Measurements from ENCODE around the gene SLC26A1.

Gene SLC26A1

DNA sequence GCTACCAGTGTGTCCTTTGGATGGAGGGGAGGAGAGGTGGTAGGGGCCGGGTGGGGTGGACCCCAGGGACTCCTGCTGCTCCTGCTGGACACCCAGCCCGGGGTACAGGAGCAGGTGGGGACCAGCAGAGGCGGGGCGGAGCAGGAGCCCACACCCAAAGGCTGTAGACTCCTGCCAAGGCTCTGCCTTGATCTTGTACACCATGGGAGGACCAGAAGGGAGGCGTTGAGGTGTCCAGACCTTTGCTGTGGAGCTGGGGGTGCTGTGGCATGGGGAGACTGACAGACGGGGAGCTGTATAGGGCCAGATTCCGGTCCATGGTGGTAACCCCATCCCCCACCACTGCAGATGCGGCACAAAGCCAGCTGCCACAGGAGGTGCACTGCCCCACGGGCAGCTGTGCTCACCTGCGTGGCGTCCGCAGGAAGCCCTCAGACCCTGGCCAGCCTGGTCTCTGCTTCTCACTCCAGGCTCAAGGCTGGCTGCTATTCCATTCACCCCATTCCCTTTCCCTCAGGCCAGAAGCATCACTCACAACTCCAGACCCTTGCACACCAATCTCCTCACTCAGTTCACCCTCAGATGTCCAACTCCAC lies 5.0 kb upstream of the SLC26A1 start:
- in situ Hi-C loops (cut with HindIII; ENCODE audit: low sequenced_read_pairs): no loop called here

DNA sequence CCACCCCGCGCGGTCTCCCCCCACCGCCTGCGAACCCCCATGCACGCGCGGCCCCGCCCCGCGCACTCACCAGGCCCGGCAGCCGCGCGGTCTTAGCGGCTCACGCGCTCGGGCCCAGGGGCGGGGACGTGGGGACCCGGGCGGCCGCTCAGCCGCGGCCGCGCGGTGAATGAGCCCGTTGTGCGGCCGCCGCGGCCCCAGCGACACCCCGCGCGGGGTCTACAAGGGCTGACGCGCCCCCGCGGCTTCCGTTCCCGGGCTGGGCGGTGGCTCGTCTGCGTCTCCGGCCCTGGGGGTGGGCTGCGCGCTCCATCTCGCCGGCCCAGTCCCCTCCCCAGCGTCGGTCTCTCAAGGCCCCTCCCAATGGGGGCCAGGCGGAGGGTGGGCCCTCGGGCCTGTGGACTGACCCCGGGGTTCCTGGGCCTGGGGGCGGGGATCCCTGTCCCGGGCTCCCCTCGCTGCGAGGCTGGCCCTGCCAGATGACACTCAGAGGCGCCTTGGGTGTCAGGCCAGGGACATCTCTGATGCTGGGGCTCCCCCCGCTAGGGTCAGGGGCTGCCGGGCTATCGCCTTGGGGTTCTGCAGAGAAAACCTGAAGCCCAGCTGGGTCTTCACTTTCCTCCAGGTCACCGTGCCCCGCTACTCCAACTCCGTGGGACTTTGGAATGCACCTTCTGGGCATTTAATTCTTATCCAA lies 4.3 kb upstream of the SLC26A1 start:
- no peak for DNase-seq (ENCODE audit: low read depth)
- TF ChIP-seq, protein P1, sequence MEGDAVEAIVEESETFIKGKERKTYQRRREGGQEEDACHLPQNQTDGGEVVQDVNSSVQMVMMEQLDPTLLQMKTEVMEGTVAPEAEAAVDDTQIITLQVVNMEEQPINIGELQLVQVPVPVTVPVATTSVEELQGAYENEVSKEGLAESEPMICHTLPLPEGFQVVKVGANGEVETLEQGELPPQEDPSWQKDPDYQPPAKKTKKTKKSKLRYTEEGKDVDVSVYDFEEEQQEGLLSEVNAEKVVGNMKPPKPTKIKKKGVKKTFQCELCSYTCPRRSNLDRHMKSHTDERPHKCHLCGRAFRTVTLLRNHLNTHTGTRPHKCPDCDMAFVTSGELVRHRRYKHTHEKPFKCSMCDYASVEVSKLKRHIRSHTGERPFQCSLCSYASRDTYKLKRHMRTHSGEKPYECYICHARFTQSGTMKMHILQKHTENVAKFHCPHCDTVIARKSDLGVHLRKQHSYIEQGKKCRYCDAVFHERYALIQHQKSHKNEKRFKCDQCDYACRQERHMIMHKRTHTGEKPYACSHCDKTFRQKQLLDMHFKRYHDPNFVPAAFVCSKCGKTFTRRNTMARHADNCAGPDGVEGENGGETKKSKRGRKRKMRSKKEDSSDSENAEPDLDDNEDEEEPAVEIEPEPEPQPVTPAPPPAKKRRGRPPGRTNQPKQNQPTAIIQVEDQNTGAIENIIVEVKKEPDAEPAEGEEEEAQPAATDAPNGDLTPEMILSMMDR (IDR thresholded peaks at IDR 0.05; ENCODE audit: low read depth, low read length, missing control alignments): no peak
- H3K4me3 ChIP-seq (ENCODE audit: low read depth, low read length): peak overlapping the region; percentile 14
- in situ Hi-C loops (cut with HindIII; ENCODE audit: low sequenced_read_pairs): no loop called here

More for the DNA sequence above, 5.0 kb upstream of the SLC26A1 start:
- no peak for DNase-seq (ENCODE audit: low read depth)
- no peak overlapping the region for H3K4me3 ChIP-seq (ENCODE audit: low read depth, low read length)
- TF ChIP-seq, protein P1 (IDR thresholded peaks at IDR 0.05; ENCODE audit: low read depth, low read length, missing control alignments): no peak

DNA sequence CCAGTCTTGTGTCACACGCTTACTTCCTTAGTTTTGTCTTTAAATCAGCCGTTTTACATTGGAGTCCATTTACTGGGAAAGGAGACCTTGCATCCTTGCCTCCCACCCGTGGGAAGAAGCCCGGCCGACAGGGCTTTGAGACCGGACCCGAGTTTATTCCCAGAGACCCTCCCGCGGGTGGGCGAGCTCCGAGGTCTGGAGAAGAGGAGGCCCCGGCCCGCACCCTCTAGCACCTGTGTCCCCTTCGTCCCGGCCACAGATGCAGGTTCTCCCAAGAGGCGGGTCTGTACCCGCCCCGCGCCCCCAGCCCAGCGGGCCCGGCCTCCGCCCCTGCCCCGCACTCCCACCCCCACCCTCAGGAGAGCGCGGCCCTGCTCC lies 3.8 kb upstream of the SLC26A1 start:
- DNase-seq (ENCODE audit: low read depth): no peak
- TF ChIP-seq, protein P1 (IDR thresholded peaks at IDR 0.05; ENCODE audit: low read depth, low read length, missing control alignments): no peak
- in situ Hi-C loops (cut with HindIII; ENCODE audit: low sequenced_read_pairs): no loop called here
- H3K4me3 ChIP-seq (ENCODE audit: low read depth, low read length): no peak overlapping the region

DNA sequence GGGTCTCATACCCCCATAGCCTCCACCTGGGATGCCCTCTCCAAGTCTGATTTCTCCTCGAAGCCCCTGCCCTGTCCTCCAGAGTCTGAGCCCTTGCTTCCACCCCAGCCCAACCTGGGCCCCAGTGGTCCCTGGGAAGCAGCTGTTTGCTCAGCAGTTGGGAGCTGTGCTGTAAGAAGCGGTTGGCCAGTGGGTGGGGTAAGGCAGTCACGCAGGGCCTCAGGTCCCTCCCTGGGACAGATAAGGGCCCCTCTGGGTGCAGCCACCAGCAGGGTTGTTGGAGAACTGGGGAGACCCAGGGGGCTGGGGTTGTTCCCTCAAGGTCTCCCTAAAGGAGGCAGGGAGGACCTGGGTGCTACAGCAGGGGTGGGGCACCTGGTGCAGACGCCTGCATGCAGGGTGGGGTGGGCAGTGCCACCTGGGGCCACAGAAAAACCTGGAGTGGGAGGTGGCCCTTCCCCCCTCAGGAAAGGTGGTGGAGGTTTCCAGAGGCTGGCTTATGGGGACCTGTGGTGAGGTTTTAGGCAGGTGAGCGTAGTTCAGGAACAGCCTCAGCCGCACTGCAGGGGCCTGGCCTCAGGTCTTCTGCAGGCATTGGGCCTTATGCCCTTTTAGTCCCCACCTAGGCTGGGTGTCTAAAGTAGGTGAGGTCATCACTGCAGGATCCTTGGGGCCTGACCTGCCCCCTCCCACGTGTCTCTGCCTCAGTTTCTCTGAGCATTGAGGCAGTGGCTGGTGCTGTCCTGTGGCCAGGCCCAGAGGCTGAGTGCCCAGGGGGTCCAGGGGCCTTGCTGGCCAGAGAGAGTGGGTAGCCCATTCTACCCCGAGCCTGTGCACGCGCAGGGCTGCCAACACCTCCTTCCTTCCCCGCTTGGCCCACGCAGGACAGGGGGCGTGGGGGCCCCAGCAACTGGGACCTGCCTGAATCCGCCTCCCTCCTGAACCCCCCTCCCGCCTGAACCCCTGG lies 3.1 kb upstream of the SLC26A1 start:
- no peak for DNase-seq (ENCODE audit: low read depth)
- TF ChIP-seq, protein P1 (IDR thresholded peaks at IDR 0.05; ENCODE audit: low read depth, low read length, missing control alignments): no peak
- in situ Hi-C loops (cut with HindIII; ENCODE audit: low sequenced_read_pairs): no loop called here
- H3K4me3 ChIP-seq (ENCODE audit: low read depth, low read length): no peak overlapping the region

DNA sequence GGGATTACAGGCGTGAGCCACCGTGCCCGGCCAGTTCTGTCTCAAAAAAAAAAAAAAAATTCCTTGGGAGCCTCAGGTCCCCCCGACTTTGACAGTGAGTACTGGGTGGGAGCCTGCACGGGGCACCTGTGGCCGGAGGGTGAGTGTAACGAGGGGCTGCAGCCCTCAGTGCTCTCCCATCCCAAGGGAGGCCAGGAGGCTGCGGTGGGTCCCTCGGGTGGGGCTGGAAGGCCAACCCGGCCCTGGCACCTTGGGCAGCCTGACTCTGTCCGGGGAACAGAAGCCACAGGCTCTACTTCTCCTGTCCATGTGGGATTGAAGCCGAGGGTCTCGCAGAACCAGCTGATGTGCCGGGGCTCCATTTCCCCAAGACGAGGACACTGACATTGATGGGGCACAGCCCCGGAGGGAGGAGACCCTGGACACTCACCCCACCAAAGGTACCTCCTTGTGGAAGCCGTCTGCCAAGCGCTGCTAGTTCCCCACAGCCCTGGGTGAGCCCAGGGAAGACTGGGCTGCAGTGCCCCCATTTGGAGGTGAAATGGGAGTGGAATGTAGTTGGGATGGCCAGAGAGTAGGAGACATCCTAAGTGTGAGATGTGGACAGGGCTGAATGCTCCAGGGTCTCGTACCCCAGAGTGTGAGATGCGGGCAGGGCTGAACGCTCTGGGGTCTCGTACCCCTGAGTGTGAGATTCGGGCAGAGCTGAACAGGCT lies 2.3 kb upstream of the SLC26A1 start:
- no peak for DNase-seq (ENCODE audit: low read depth)
- in situ Hi-C loops (cut with HindIII; ENCODE audit: low sequenced_read_pairs): no loop called here
- no peak overlapping the region for H3K4me3 ChIP-seq (ENCODE audit: low read depth, low read length)
- TF ChIP-seq, protein P1 (IDR thresholded peaks at IDR 0.05; ENCODE audit: low read depth, low read length, missing control alignments): no peak

All from astrocyte of the cerebellum (primary cell).